Heart right ventricle (tissue), 16 donors: Measurements from ENCODE around the gene PLA2G2C. TPM values are rescaled to one million over a fixed set of nuclear protein-coding genes. Genes with fewer than 3 reads are reported as not detected.
A peak's percentile ranks its signal among the peaks of the same experiment; 100 is the strongest.

Experiments used
- ATAC-seq, 8 donors: fragments of 200-7000 bp; cut with Tn5 transposase; one replicate each; pipeline ENCODE4 v1.9.1; 2020; ENCODE audit warnings: mild to moderate bottlenecking in 8 of 8, moderate library complexity in 8 of 8, moderate number of reproducible peaks in 1 of 8
- DNase-seq, 2 donors: peaks; one replicate each; pipeline ENCODE4 v3.0.0-alpha.2; 2020
- H3K27ac ChIP-seq, 10 donors: fragments of 200-600 bp; sonication (generic) in 2 of 10; one replicate each; pipeline versions ENCODE4 v1.5.0 to v1.8.0; 2020 to 2022; ENCODE audit warnings: mild to moderate bottlenecking in 3 of 10
- H3K27me3 ChIP-seq, 7 donors: fragments of 200-600 bp; one replicate each; pipeline ENCODE4 v1.8.0; 2021 to 2022; ENCODE audit warnings: mild to moderate bottlenecking in 2 of 7
- H3K36me3 ChIP-seq, 9 donors: fragments of 200-600 bp; sonication (generic) in 1 of 9; one replicate each; pipeline versions ENCODE4 v1.5.0 to v1.8.0; 2020 to 2022; ENCODE audit warnings: mild to moderate bottlenecking in 2 of 9
- H3K4me1 ChIP-seq, 9 donors: fragments of 200-600 bp; sonication (generic) in 1 of 9; one replicate each; pipeline versions ENCODE4 v1.5.0 to v1.8.0; 2020 to 2022; ENCODE audit warnings: mild to moderate bottlenecking in 4 of 9
- H3K4me3 ChIP-seq, 10 donors: fragments of 200-600 bp; sonication (generic) in 2 of 10; one replicate each; pipeline versions ENCODE4 v1.5.0 to v1.8.0; 2020 to 2022; ENCODE audit warnings: mild to moderate bottlenecking in 7 of 10, moderate library complexity in 2 of 10
- H3K9me3 ChIP-seq, 11 donors: fragments of 200-600 bp in 10 of 11; sonication (generic) in 2 of 11; one replicate each; pipeline versions ENCODE4 v1.5.0 to v1.8.0; 2013 to 2022; ENCODE audit warnings: mild to moderate bottlenecking in 2 of 11, control low read depth in 1 of 11, moderate library complexity in 1 of 11
- WGBS, 2 donors: extraction: QIAGEN DNeasy Blood & Tissue Kit; methylation state at CpG; one replicate each; pipeline ENCODE4 v1.1.7; 2013; ENCODE audit warnings: inconsistent platforms in 1 of 2; 5-methylcytosine and 5-hydroxymethylcytosine counted together
- intact Hi-C, 10 donors: fragments of 100-400 bp; cut with DNase I; formaldehyde crosslinking; loops; one replicate each; pipeline versions ENCODE4 v1.11.1 to v1.14.2; 2022
- polyA plus RNA-seq, 2 donors: library from polyadenylated mRNA; stranded (reverse); fragments of 200-250 nt; gene quantifications; one replicate each; pipeline ENCODE4 v1.2.3, GENCODE V29; 2013
- total RNA-seq, 10 donors: library from RNA; stranded (reverse); fragmentation: NEBNext Ultra II Directional in 3 of 10; extraction: Animal tissue kit (Norgen Biotek cat#: 25700) in 3 of 10; gene quantifications; one replicate each; pipeline versions ENCODE4 v1.2.1 to v1.2.4, GENCODE V29; 2021 to 2023
- TF ChIP-seq, protein P1 (sequence below), 9 donors: fragments of 200-600 bp; sonication (generic) in 2 of 9; IDR thresholded peaks; one replicate each; pipeline versions ENCODE4 v1.5.0 to v1.8.0; 2021 to 2022; ENCODE audit warnings: antibody characterized with exemption in 9 of 9, mild to moderate bottlenecking in 5 of 9, moderate library complexity in 1 of 9
- donor health status: Arrhythmogenic right ventricular cardiomyopathy.
- donor health status: ischemic (EF 13 %, LVEDD 7.1; RV severe dilation, severe dysfunction).
- donor health status: healthy with polysubstance abuse.
- donor health status: DM: no; HTN: yes; CAD: no.
- donor health status: DM: no; HTN: no; CAD: no.
- donor health status: ischemic (EF 25% LVEDD 6.9; RV normal size, moderate dysfunction).
- donor health status: ischemic (EF 25% LVEDD 5.7; RV mildly dilated, moderate dysfunction).
- donor health status: healthy.
- donor health status: DM: yes; HTN: yes; CAD: no.
- donor health status: Ischemic cardiomyopathy.
- donor health status: ischemic (EF 35%, LVEDD 5.7; RV mildly dilated, moderate dysfunction).
- donor health status: nonischemic (EF 11% LVEDD 7.7; RV severe dilation, severe dysfunction).
- donor health status: DM: yes; HTN: yes; CAD: no.
- donor health status: PGD.
- donor health status: ischemic (EF 29% LVEDD 5.4; RV normal size, mild dysfunction).
- donor health status: nonischemic (EF 23%, LVEDD 6.1; RV moderate dilation, normal function).

PLA2G2C gene
- total and polyA plus RNA-seq, 12 donors, result not detected

DNA sequence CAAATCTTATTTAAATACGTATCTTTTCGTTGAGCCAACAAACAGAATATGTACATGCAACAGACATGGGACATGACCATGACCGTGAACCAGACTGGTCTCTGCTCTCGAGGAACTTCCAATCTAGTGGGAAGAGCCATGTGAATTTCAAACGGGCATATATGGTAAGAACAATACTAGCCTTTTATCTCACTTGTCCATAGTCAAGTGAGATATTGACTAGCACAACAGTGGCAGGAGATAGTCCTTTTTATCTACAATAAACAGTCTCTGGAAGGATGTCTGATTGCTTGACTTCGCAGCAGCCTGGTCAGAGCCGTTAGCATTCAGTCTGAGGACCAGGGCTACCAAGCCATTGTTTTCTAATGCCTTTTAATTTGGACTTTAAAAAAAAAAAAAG is 12.6 kb upstream of the PLA2G2C start:
- peaks cover 0 to 55% (median 10%) of the 10 kb centered on the region in 7 donors for H3K27me3 ChIP-seq

DNA sequence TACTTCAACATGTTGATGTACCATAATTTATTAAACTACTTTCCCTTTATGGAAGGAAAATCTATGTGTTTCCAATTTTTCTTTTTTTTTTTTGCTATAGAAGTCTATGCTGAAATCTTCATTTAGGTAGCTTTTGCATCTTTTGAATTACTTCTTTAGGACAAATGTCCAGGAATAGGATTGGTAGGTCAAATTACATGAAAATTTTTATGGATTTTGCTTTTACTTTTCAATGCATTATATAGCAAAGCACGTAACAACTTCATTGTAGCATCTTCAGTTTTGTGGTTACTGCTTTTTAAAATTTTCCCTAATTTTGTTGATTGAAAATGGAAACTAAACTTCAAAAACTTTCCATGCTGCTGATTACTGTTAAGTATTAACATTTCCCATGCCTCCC is 12.0 kb upstream of the PLA2G2C start:
- intact Hi-C loops, result loop anchor here in 5 of 10 donors (5.0 to 10.0 kb wide), 4 partner anchors 221 to 281 kb away; partner anchors contain the start of gene PLA2G2A (in 3 of the 5)
- DNase-seq, result no peak
- H3K9me3 ChIP-seq, result no peaks in the 10 kb centered on the region
- H3K36me3 ChIP-seq, result no peaks in the 10 kb centered on the region
- TF ChIP-seq, protein P1, sequence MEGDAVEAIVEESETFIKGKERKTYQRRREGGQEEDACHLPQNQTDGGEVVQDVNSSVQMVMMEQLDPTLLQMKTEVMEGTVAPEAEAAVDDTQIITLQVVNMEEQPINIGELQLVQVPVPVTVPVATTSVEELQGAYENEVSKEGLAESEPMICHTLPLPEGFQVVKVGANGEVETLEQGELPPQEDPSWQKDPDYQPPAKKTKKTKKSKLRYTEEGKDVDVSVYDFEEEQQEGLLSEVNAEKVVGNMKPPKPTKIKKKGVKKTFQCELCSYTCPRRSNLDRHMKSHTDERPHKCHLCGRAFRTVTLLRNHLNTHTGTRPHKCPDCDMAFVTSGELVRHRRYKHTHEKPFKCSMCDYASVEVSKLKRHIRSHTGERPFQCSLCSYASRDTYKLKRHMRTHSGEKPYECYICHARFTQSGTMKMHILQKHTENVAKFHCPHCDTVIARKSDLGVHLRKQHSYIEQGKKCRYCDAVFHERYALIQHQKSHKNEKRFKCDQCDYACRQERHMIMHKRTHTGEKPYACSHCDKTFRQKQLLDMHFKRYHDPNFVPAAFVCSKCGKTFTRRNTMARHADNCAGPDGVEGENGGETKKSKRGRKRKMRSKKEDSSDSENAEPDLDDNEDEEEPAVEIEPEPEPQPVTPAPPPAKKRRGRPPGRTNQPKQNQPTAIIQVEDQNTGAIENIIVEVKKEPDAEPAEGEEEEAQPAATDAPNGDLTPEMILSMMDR (IDR thresholded peaks at IDR 0.05), result no peak
- H3K27me3 ChIP-seq, result peaks cover 0 to 52% (median 8%) of the 10 kb centered on the region in 7 donors
- no peak overlapping the region for H3K27ac ChIP-seq
- no peak for ATAC-seq
- WGBS, 2 donors, result 87 to 88% methylated on average over 1 of the region's 1 CpG
- peaks cover 0 to 10% (median 4%) of the 10 kb centered on the region in 9 donors for H3K4me1 ChIP-seq
- no peak overlapping the region for H3K4me3 ChIP-seq

More for the DNA sequence above, 12.6 kb upstream of the PLA2G2C start:
- H3K4me1 ChIP-seq, result peaks cover 0 to 10% (median 4%) of the 10 kb centered on the region in 9 donors
- ATAC-seq (no peak), DNase-seq (no peak)
- H3K9me3 ChIP-seq, result no peaks in the 10 kb centered on the region
- WGBS, 2 donors, result 59 to 63% methylated on average over 7 of the region's 7 CpGs
- no peak overlapping the region for H3K27ac ChIP-seq
- H3K4me3 ChIP-seq, result no peak overlapping the region
- intact Hi-C loops, result loop anchor here in 5 of 10 donors (5.0 to 10.0 kb wide), 4 partner anchors 222 to 282 kb away; partner anchors contain the start of gene PLA2G2A (in 3 of the 5)
- no peaks in the 10 kb centered on the region for H3K36me3 ChIP-seq
- TF ChIP-seq, protein P1 (IDR thresholded peaks at IDR 0.05), result no peak

DNA sequence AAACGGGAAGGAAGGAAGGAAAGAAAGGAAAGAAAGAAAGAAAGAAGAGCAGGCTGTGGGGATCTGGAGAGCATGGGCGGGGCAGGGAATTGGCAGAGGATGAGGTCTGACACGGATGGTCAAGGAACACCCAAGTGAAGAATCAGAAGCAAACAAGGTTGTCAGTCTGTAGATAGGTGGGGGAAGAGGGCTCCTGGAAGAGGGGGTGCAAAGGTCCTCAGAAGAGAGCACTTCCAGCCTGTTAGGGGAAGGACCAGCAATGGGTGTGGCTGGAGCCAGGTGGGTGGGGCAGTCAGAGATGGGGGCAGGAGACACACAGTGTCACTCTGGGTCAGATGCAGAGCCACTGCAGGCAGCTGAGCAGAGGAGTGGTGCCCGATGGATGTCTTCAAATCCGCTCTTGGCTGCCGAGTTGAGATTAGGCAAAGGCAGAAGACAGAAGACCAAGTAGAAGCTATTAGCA is 11.0 kb upstream of the PLA2G2C start:
- no peak for DNase-seq
- Histone ChIP-seq H3K27me3 (peaks cover 0 to 46% (median 13%) of the 10 kb centered on the region in 7 donors), H3K27ac (no peak overlapping the region), H3K4me3 (no peak overlapping the region), H3K36me3 (no peaks in the 10 kb centered on the region), H3K9me3 (no peaks in the 10 kb centered on the region), H3K4me1 (peaks cover 0 to 14% (median 4%) of the 10 kb centered on the region in 9 donors)
- TF ChIP-seq, protein P1 (IDR thresholded peaks at IDR 0.05), result no peak
- intact Hi-C loops, result loop anchor here in 5 of 10 donors (5.0 to 10.0 kb wide), 4 partner anchors 220 to 280 kb away; partner anchors contain the start of gene PLA2G2A (in 3 of the 5)
- ATAC-seq, result no peak
- 60 to 71% methylated on average over 6 of the region's 6 CpGs for WGBS, 2 donors

DNA sequence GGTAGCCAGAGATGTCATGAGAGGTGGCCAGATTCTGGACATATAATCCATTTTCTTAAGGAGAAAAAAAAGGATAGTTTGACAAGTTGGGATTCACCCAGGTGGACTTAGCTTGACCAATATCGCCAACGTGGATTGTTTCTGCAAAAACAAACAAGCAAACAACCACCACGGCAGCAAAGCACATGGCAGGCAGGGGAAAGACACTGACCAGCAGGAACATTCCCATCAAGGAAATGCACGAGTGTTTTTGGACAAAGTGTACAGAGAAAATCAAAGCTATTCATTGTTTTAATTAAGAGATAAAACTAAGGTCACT is 9.1 kb upstream of the PLA2G2C start:
- no peak for ATAC-seq

More for the DNA sequence above, 9.1 kb upstream of the PLA2G2C start:
- H3K27me3 ChIP-seq, result peaks cover 0 to 40% (median 15%) of the 10 kb centered on the region in 7 donors
- H3K4me1 ChIP-seq, result peaks cover 0 to 21% (median 4%) of the 10 kb centered on the region in 9 donors
- intact Hi-C loops, result loop anchor here in 5 of 10 donors (2.0 to 10.0 kb wide), 5 partner anchors 95 to 278 kb away; partner anchors contain the start of gene PLA2G2A (in 3 of the 5)
- no peaks in the 10 kb centered on the region for H3K36me3 ChIP-seq
- DNase-seq, result no peak
- TF ChIP-seq, protein P1 (IDR thresholded peaks at IDR 0.05), result peak in 1 of 9 donors; percentile 21
- no peaks in the 10 kb centered on the region for H3K9me3 ChIP-seq
- WGBS, 2 donors, result 75 to 80% methylated on average over 4 of the region's 4 CpGs
- no peak overlapping the region for H3K4me3 ChIP-seq
- H3K27ac ChIP-seq, result no peak overlapping the region
